Fibroblast of pulmonary artery (primary cell): ENCODE measurements around the gene GSX1.

Source experiments
- DNase-seq: peaks from one replicate; pipeline ENCODE4 v3.0.0-alpha.2; 2010; ENCODE audit warnings: low read depth
- H3K4me3 ChIP-seq: replicated peaks from 2 replicates; pipeline ENCODE4 v1.5.1; 2011; ENCODE audit warnings: low read depth, mild to moderate bottlenecking, control low read depth, low read length, moderate library complexity
- CTCF ChIP-seq: IDR thresholded peaks from 2 replicates; pipeline ENCODE4 v1.5.1; 2011; ENCODE audit warnings: mild to moderate bottlenecking, control low read depth, low read length, inconsistent platforms; ENCODE audit errors: missing control alignments

GSX1 gene

DNA sequence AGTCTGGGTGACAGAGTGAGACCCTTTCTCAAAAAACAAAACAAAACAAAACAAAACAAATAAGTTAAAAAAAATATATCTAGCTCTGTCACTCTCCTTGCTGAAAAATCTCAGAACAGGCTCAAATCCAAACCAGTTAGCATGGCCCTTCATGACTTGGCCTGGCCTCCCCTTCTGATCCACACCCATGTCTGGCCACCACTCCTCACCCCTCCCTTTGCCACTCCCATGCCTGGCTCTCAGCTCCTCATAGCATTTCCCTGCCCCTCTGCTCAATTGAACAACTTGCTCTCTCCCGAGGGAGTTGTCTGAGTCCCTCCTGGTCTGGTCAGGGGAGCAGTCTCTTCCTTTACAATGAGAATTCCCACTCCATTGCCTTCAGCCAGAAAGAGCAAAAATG, 4.0 kb upstream of the GSX1 start:
- TF ChIP-seq CTCF: no peak
- no peak for DNase-seq
- H3K4me3 ChIP-seq: no peak overlapping the region

DNA sequence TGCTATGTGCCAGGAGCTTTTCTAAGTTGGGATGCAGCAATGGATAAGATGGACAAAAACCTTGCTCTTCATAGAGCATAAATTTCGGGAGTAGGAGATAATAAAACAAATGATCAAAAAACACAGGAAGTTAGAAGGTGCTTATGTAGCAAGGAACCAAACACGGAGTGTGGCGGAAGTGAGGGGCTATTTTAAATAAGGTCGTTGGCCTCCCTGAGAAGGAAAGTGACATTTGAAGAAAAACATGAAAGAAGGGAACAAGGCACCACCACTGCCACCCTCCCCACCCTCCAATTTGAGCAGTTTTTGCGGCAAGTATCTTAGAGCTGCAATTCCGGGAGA, 3.2 kb upstream of the GSX1 start:
- TF ChIP-seq CTCF: no peak
- H3K4me3 ChIP-seq: no peak overlapping the region
- DNase-seq: no peak

- H3K4me3 ChIP-seq: no peak overlapping the region
- no peak for DNase-seq
- TF ChIP-seq CTCF: no peak
These were observed 2.6 kb upstream of the GSX1 start for GRCh38 chr13:27789495-27790303.

DNA sequence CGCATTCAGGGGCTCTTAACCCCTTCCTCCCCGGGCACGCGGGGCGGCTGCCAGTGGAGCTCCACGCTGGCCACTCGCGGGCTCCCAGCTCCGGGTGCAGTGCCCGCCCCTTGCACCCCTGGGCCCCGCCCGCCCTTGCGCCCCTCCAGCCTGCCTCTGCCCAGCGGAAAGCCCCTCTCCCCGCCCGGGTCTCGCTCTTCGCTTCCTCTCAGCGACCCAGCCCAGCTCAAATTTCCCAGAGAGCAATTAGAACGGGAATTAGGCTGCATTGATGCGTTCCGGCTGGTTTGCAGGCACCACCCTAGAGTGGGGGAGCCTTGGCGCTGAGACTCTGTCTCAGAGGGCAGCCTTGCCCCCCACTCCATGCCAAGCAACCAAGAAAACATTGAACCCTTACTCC, 1.8 kb upstream of the GSX1 start:
- TF ChIP-seq CTCF: no peak
- no peak overlapping the region for H3K4me3 ChIP-seq
- no peak for DNase-seq

DNA sequence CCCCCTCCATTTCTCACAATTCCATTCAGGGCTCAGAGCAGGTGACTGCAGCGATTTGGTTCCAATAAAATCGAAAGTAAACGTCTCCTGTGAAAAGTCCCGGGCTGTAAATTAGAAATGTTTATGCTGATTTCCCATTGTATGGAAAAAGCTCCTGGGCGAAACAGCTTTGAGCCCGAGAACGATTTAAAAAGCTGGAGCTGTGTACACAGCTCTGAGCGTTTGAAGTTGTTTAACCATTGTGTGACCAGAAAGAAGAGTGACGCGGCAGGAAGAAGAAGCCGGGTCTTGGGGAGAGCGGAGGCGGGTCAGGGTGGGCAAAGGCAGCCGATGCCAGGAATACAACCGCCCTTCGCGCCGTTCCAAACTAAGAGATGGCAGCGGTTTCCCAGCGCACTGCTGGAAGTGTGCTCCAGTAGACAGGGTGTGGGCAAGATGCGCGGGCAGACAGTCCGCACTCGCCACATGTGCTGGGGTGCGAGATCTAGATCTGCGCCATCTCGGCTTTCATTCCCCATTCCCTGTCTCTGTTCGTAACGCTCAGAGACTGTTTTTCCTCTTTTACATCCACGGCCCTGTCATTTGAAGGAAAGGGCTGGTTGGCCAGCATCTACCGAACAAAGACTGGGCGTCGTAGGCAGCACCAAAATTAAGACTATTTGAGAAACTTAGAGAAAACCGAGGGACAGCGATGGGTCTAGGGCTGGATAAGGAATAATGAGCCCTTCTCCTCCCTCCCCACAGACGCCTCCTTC, 960 bp upstream of the GSX1 start:
- no peak for DNase-seq
- no peak for TF ChIP-seq CTCF
- no peak overlapping the region for H3K4me3 ChIP-seq

GRCh38 chr13:27791901-27792392, 336 bp upstream of the GSX1 start:
- H3K4me3 ChIP-seq: no peak overlapping the region
- TF ChIP-seq CTCF: no peak
- no peak for DNase-seq
